Endometrial microvascular endothelial cells (primary cell): ENCODE results near the gene OR2A25. TPM values are rescaled to one million over a fixed set of nuclear protein-coding genes. Genes with fewer than 3 reads are reported as not detected.

Source experiments
- total RNA-seq: library from RNA; depleted of rRNA; stranded (reverse); fragments of >200 nt; gene quantifications from one replicate; pipeline ENCODE4 v1.2.3, GENCODE V29; 2015; ENCODE audit errors: inconsistent ontology term

OR2A25 gene
- total RNA-seq, 1 donor from 2014 or later: not detected

Other genes with a start within 250 kb of the OR2A25 start
- gene TCAF1, start 167.6 kb upstream of the OR2A25 start, total RNA-seq: 54.2 TPM
- not detected for gene OR2F2, start 134.6 kb upstream of the OR2A25 start, total RNA-seq
- gene OR2F1, start 115.0 kb upstream of the OR2A25 start, total RNA-seq: not detected
- not detected for gene OR6B1, start 69.5 kb upstream of the OR2A25 start, total RNA-seq
- gene OR2A5, start 20.9 kb upstream of the OR2A25 start, total RNA-seq: not detected
- gene OR2A12, start 16.5 kb downstream of the OR2A25 start, total RNA-seq: not detected
- not detected for gene OR2A2, start 39.8 kb downstream of the OR2A25 start, total RNA-seq
- not detected for gene OR2A14, start 53.4 kb downstream of the OR2A25 start, total RNA-seq
- gene CTAGE4, start 113.7 kb downstream of the OR2A25 start, total RNA-seq: 0.19 TPM
- not detected for gene ARHGEF35, start 126.0 kb downstream of the OR2A25 start, total RNA-seq
- gene OR2A42, start 169.8 kb downstream of the OR2A25 start, total RNA-seq: not detected
- 0.09 TPM for gene OR2A7, start 195.0 kb downstream of the OR2A25 start, total RNA-seq
- 0.19 TPM for gene CTAGE8, start 199.5 kb downstream of the OR2A25 start, total RNA-seq
- not detected for gene OR2A1, start 242.6 kb downstream of the OR2A25 start, total RNA-seq